ENCODE data around the gene CCNY. TPM values are rescaled to one million over a fixed set of nuclear protein-coding genes. Genes with fewer than 3 reads are reported as not detected.

CCNY gene
- total RNA-seq, 2 donors from 2014 or later, result 60.5 to 65.9 TPM

GRCh38 chr10:35493196-35494118 lies 157.1 kb downstream of the CCNY start:
- DNase-seq, result no peak
- no peak overlapping the region for H3K4me3 ChIP-seq (ENCODE audit: low read length)
- no peaks in the 10 kb centered on the region for H3K9me3 ChIP-seq (ENCODE audit: control insufficient read depth, low read length)
- no peak overlapping the region for H3K27ac Mint-ChIP-seq
- peaks cover 6% of the 10 kb centered on the region for H3K36me3 ChIP-seq (ENCODE audit: control insufficient read depth, insufficient read depth, low read length)
- H3K9ac ChIP-seq (ENCODE audit: extremely low read depth, low read length, poor library complexity, severe bottlenecking), result no peak overlapping the region
- no peaks in the 10 kb centered on the region for H3K27me3 Mint-ChIP-seq (ENCODE audit: insufficient read depth)
- no peak overlapping the region for H3K27ac ChIP-seq (ENCODE audit: low read depth, low read length)
- H3K9me3 Mint-ChIP-seq, result no peaks in the 10 kb centered on the region
- WGBS, 2 experiments (ENCODE audit: insufficient coverage in 1 of 2, insufficient read length in 1 of 2), result 96 to 97% methylated on average over 6 to 9 of the region's 9 CpGs
- H3K36me3 Mint-ChIP-seq (ENCODE audit: low read depth), result peaks cover 2% of the 10 kb centered on the region
- H3K4me3 Mint-ChIP-seq, result no peak overlapping the region
- H3K27me3 ChIP-seq (ENCODE audit: control insufficient read depth, insufficient read depth, low read length, poor library complexity, severe bottlenecking), result no peaks in the 10 kb centered on the region
- peaks cover 5% of the 10 kb centered on the region for H3K4me1 ChIP-seq (ENCODE audit: control insufficient read depth, insufficient read depth, low read length)
- TF ChIP-seq CTCF (conservative IDR thresholded peaks at IDR 0.05), result no peak
- H3K4me1 Mint-ChIP-seq, result peaks cover 36% of the 10 kb centered on the region

DNA sequence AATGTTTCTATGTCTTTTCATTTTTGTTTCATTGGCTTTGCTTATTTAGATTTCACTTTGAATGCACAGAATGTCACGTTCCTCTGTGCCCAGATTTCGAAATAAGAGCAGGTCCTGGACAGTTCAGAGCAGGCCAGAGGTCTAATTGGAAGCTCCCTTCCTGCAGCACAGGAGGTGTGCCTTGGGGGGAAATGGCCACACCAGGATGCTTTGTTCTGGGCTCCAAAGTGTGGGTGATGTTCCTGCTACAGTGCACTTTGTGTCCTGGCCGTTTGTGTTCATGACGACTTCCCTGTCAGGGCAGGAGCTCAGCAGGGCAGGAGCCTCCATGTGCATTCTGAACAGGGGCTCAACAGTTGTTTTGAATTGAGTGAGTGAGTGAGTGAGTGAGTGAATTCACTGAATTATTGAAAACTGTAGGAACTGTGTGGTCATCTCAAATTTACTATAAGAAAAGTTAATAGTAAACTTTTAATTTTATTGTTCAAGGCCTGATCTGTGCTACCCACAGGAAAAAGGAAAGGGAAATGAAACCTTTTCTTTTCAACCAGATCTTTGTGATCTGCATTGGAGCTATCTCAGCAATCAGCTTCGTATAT lies 159.3 kb downstream of the CCNY start:
- Histone ChIP-seq H3K4me3 (ENCODE audit: low read length) (no peak overlapping the region), H3K27me3 (ENCODE audit: control insufficient read depth, insufficient read depth, low read length, poor library complexity, severe bottlenecking) (no peaks in the 10 kb centered on the region), H3K9me3 (ENCODE audit: control insufficient read depth, low read length) (no peaks in the 10 kb centered on the region), H3K4me1 (ENCODE audit: control insufficient read depth, insufficient read depth, low read length) (peaks cover 8% of the 10 kb centered on the region), H3K36me3 (ENCODE audit: control insufficient read depth, insufficient read depth, low read length) (peaks cover 6% of the 10 kb centered on the region), H3K27ac (ENCODE audit: low read depth, low read length) (no peak overlapping the region), H3K9ac (ENCODE audit: extremely low read depth, low read length, poor library complexity, severe bottlenecking) (no peak overlapping the region)
- no peaks in the 10 kb centered on the region for H3K9me3 Mint-ChIP-seq
- 75 to 84% methylated on average over 3 to 5 of the region's 5 CpGs for WGBS, 2 experiments (ENCODE audit: insufficient coverage in 1 of 2, insufficient read length in 1 of 2)
- no peak for TF ChIP-seq CTCF (conservative IDR thresholded peaks at IDR 0.05)
- peaks cover 50% of the 10 kb centered on the region for H3K4me1 Mint-ChIP-seq
- no peak overlapping the region for H3K4me3 Mint-ChIP-seq
- no peak for DNase-seq
- H3K27me3 Mint-ChIP-seq (ENCODE audit: insufficient read depth), result no peaks in the 10 kb centered on the region
- no peak overlapping the region for H3K27ac Mint-ChIP-seq
- no peaks in the 10 kb centered on the region for H3K36me3 Mint-ChIP-seq (ENCODE audit: low read depth)

DNA sequence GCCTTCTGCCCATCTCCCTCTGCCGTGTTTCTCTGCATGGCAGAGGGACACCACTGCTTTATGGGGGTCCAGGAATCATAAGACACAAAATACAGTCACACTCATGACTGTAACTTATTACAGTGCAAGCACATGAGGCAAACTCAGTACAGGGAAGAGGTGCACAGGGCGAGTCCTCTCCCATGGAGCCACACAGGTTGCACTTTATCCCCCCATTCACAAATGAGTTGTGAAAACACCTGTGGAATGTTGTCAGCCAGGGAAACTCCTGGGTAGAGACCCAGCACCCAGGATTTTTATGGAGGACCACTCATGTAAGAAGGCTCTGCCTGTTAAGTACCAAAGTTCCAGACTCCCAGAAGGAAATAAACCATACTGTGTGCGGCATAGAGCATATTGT lies 161.6 kb downstream of the CCNY start:
- Mint-ChIP-seq H3K4me3 (no peak overlapping the region), H3K27ac (no peak overlapping the region), H3K4me1 (peaks cover 42% of the 10 kb centered on the region), H3K36me3 (ENCODE audit: low read depth) (no peaks in the 10 kb centered on the region), H3K27me3 (ENCODE audit: insufficient read depth) (no peaks in the 10 kb centered on the region), H3K9me3 (no peaks in the 10 kb centered on the region)
- peaks cover 6% of the 10 kb centered on the region for H3K36me3 ChIP-seq (ENCODE audit: control insufficient read depth, insufficient read depth, low read length)
- no peak overlapping the region for H3K9ac ChIP-seq (ENCODE audit: extremely low read depth, low read length, poor library complexity, severe bottlenecking)
- WGBS, 2 experiments (ENCODE audit: insufficient coverage in 1 of 2, insufficient read length in 1 of 2), result 93 to 97% methylated on average over 2 to 3 of the region's 3 CpGs
- no peak for TF ChIP-seq CTCF (conservative IDR thresholded peaks at IDR 0.05)
- no peaks in the 10 kb centered on the region for H3K27me3 ChIP-seq (ENCODE audit: control insufficient read depth, insufficient read depth, low read length, poor library complexity, severe bottlenecking)
- H3K9me3 ChIP-seq (ENCODE audit: control insufficient read depth, low read length), result no peaks in the 10 kb centered on the region
- H3K27ac ChIP-seq (ENCODE audit: low read depth, low read length), result no peak overlapping the region
- no peak for DNase-seq
- peaks cover 8% of the 10 kb centered on the region for H3K4me1 ChIP-seq (ENCODE audit: control insufficient read depth, insufficient read depth, low read length)
- H3K4me3 ChIP-seq (ENCODE audit: low read length), result no peak overlapping the region
